ENCODE data around the gene BRME1. TPM values are rescaled to one million over a fixed set of nuclear protein-coding genes. Genes with fewer than 3 reads are reported as not detected.
"Not testable (repeated sequence)": the region's sequence is repeated elsewhere in the genome, so short reads cannot be mapped to it uniquely, and the experiment has no call there.

The BRME1 gene
- total RNA-seq, 1 donor from 2014 or later: 0.49 TPM

GRCh38 chr19:13856497-13856896 is 49.4 kb downstream of the BRME1 start:
- Histone ChIP-seq H4K20me1 (ENCODE audit: low read depth) (no peaks in the 10 kb centered on the region), H3K9me3 (ENCODE audit: low read depth) (no peaks in the 10 kb centered on the region), H3K79me2 (ENCODE audit: low read depth) (no peaks in the 10 kb centered on the region), H3K9ac (no peak overlapping the region), H3K4me2 (no peak overlapping the region), H3K27me3 (peaks cover 4% of the 10 kb centered on the region), H3K36me3 (no peaks in the 10 kb centered on the region), H3K4me1 (peaks cover 2% of the 10 kb centered on the region), H3F3A (ENCODE audit: low read depth) (no peaks in the 10 kb centered on the region), H2AFZ (replicated peaks) (no peak overlapping the region), H3K4me3 (no peak overlapping the region), H3K27ac (no peak overlapping the region)
- Mint-ChIP-seq H3K27ac (no peak overlapping the region), H3K4me3 (no peak overlapping the region), H3K4me1 (peaks cover 8% of the 10 kb centered on the region), H3K9me3 (no peaks in the 10 kb centered on the region), H3K36me3 (no peaks in the 10 kb centered on the region), H3K27me3 (ENCODE audit: insufficient read depth, low read depth) (peaks cover 9% of the 10 kb centered on the region)
- TF ChIP-seq EZH2phosphoT487 (IDR thresholded peaks at IDR 0.05): no peak
- no peak for TF ChIP-seq EZH2 (IDR thresholded peaks at IDR 0.05)
- TF ChIP-seq CTCF (IDR thresholded peaks at IDR 0.05): no peak
- DNase-seq (ENCODE audit: low spot score): no peak

GRCh38 chr19:13852171-13852707 is 53.7 kb downstream of the BRME1 start:
- H4K20me1 ChIP-seq (ENCODE audit: low read depth); H3K27me3 ChIP-seq; H3K36me3 ChIP-seq; H3K27ac Mint-ChIP-seq; H3K4me3 Mint-ChIP-seq; H2AFZ ChIP-seq (replicated peaks); H3K9ac ChIP-seq; H3K36me3 Mint-ChIP-seq; H3K4me2 ChIP-seq; H3K4me3 ChIP-seq; DNase-seq (ENCODE audit: low spot score); H3K27ac ChIP-seq; H3K9me3 ChIP-seq (ENCODE audit: low read depth); H3K9me3 Mint-ChIP-seq; H3K4me1 ChIP-seq; H3K79me2 ChIP-seq (ENCODE audit: low read depth): not testable (repeated sequence)
- Mint-ChIP-seq H3K27me3 (ENCODE audit: insufficient read depth, low read depth) (peaks cover 13% of the 10 kb centered on the region), H3K4me1 (peaks cover 17% of the 10 kb centered on the region)
- peaks cover 24% of the 10 kb centered on the region for H3F3A ChIP-seq (ENCODE audit: low read depth)

GRCh38 chr19:13851734-13852114 is 54.2 kb downstream of the BRME1 start:
- not testable (repeated sequence) for H2AFZ ChIP-seq (replicated peaks); DNase-seq (ENCODE audit: low spot score); H3K9me3 ChIP-seq (ENCODE audit: low read depth); H3K9ac ChIP-seq; H3K36me3 Mint-ChIP-seq; H3K4me1 ChIP-seq; H3K27ac ChIP-seq; H3K4me3 Mint-ChIP-seq; H3K27me3 ChIP-seq; H3K36me3 ChIP-seq; H3K4me3 ChIP-seq; H3K79me2 ChIP-seq (ENCODE audit: low read depth); H3K9me3 Mint-ChIP-seq; H3K4me2 ChIP-seq; H4K20me1 ChIP-seq (ENCODE audit: low read depth)
- peaks cover 13% of the 10 kb centered on the region for H3K27me3 Mint-ChIP-seq (ENCODE audit: insufficient read depth, low read depth)
- H3K27ac Mint-ChIP-seq: peak overlapping the region; percentile 91
- H3F3A ChIP-seq (ENCODE audit: low read depth): peaks cover 29% of the 10 kb centered on the region
- H3K4me1 Mint-ChIP-seq: peaks cover 19% of the 10 kb centered on the region

- Mint-ChIP-seq H3K36me3 (no peaks in the 10 kb centered on the region), H3K27ac (peak overlapping the region; percentile 97), H3K27me3 (ENCODE audit: insufficient read depth, low read depth) (peaks cover 12% of the 10 kb centered on the region), H3K4me1 (peaks cover 25% of the 10 kb centered on the region), H3K9me3 (no peaks in the 10 kb centered on the region), H3K4me3 (peak overlapping the region; percentile 76)
- H3K9ac ChIP-seq: no peak overlapping the region
- DNase-seq (ENCODE audit: low spot score): no peak
- no peak overlapping the region for H3K4me3 ChIP-seq
- no peaks in the 10 kb centered on the region for H3K36me3 ChIP-seq
- peaks cover 8% of the 10 kb centered on the region for H3K4me1 ChIP-seq
- no peak for TF ChIP-seq EZH2phosphoT487 (IDR thresholded peaks at IDR 0.05)
- TF ChIP-seq CTCF (IDR thresholded peaks at IDR 0.05): no peak
- no peak for TF ChIP-seq EZH2 (IDR thresholded peaks at IDR 0.05)
- H4K20me1 ChIP-seq (ENCODE audit: low read depth): no peaks in the 10 kb centered on the region
- peaks cover 7% of the 10 kb centered on the region for H3K27me3 ChIP-seq
- no peaks in the 10 kb centered on the region for H3K9me3 ChIP-seq (ENCODE audit: low read depth)
- no peak overlapping the region for H3K27ac ChIP-seq
- no peak overlapping the region for H2AFZ ChIP-seq (replicated peaks)
- H3K79me2 ChIP-seq (ENCODE audit: low read depth): no peaks in the 10 kb centered on the region
- no peak overlapping the region for H3K4me2 ChIP-seq
- peaks cover 35% of the 10 kb centered on the region for H3F3A ChIP-seq (ENCODE audit: low read depth)
These were observed 54.8 kb downstream of the BRME1 start for GRCh38 chr19:13850910-13851733.

All from neural progenitor cell (in vitro differentiated cells).